ENCODE results near the gene EMILIN2.
"Not testable (repeated sequence)": the region's sequence is repeated elsewhere in the genome, so short reads cannot be mapped to it uniquely, and the experiment has no call there.

GRCh38 chr18:2863997-2864396 lies 17.2 kb downstream of the EMILIN2 start:
- TF ChIP-seq CTCF (IDR thresholded peaks at IDR 0.05 in 8 of 11, conservative IDR thresholded peaks at IDR 0.05 in 3 of 11); POLR2A (IDR thresholded peaks at IDR 0.05); POLR2AphosphoS5 (IDR thresholded peaks at IDR 0.05): not testable (repeated sequence)

Measured in spleen (tissue), 7 donors.